PC-9 (cell line): ENCODE measurements around the gene KCNH2.

Experiments used
- EZH2 ChIP-seq: fragments of 200-600 bp; sonication (generic); IDR thresholded peaks from 2 replicates; pipeline ENCODE4 v1.8.0; 2017; ENCODE audit warnings: antibody characterized with exemption, low read depth
- TF ChIP-seq, protein P1 (sequence below): fragments of 200-600 bp; sonication (generic); conservative IDR thresholded peaks from 2 replicates; pipeline ENCODE4 v1.6.1; 2017; ENCODE audit warnings: mixed run types, antibody characterized with exemption, mild to moderate bottlenecking, moderate library complexity

DNA sequence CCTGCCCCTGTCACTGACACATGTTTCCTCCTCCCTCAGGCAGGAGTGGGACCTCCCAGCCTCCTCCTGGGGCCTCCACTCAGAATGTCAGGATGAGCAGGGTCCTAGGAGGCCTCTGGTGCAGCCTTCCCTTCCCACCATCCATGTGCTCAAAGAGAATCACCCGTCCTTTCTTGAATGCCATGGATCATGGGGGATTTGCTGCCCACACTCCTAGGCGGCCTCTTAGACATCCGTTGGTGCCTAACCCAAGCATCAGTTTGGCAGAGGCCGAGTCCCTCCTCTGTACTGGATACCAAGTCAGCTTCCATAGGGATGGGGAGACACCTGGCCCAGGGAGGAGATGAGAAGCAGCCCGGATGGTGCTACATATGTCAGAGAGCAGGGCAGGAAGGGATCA is 19.7 kb upstream of the KCNH2 start:
- TF ChIP-seq, protein P1, sequence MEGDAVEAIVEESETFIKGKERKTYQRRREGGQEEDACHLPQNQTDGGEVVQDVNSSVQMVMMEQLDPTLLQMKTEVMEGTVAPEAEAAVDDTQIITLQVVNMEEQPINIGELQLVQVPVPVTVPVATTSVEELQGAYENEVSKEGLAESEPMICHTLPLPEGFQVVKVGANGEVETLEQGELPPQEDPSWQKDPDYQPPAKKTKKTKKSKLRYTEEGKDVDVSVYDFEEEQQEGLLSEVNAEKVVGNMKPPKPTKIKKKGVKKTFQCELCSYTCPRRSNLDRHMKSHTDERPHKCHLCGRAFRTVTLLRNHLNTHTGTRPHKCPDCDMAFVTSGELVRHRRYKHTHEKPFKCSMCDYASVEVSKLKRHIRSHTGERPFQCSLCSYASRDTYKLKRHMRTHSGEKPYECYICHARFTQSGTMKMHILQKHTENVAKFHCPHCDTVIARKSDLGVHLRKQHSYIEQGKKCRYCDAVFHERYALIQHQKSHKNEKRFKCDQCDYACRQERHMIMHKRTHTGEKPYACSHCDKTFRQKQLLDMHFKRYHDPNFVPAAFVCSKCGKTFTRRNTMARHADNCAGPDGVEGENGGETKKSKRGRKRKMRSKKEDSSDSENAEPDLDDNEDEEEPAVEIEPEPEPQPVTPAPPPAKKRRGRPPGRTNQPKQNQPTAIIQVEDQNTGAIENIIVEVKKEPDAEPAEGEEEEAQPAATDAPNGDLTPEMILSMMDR: no peak
- TF ChIP-seq EZH2: no peak
